ENCODE data around the gene POU2F1.

The POU2F1 gene

DNA sequence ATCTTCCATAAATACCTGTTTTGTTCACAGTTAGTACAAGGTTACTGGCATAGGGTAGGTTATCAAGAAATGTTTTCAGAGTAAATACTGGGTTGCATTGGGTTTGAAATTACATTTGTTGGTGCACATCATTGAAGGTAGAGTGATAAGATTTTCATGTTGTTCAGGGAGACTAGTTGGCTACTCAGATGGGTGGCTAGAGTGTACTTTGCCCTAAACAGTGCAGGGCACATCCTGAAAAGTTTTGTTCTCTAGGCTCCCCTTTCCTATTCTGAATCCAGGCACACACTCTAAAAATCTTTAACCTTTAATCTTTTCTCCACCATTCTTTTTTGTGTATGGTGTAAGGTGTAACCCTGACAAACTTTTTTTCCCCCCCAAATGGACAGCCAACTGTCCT lies 18.0 kb downstream of the POU2F1 start:
- POLR2A ChIA-PET = no interaction called here
- H3K4me1 ChIP-seq (ENCODE audit: control insufficient read depth, insufficient read depth, low read length) = no peaks in the 10 kb centered on the region
- H3K4me3 ChIP-seq (ENCODE audit: low read depth, low read length) = no peak overlapping the region
- CTCF ChIA-PET = no interaction called here
- no peaks in the 10 kb centered on the region for H3K9me3 ChIP-seq (ENCODE audit: control insufficient read depth, insufficient read depth, low read depth, low read length)
- TF ChIP-seq ZNF664 (tag by site-specific recombination; IDR thresholded peaks at IDR 0.05) (no peak), ZNF777 (tag by site-specific recombination; IDR thresholded peaks at IDR 0.05; ENCODE audit: borderline replicate concordance) (no peak), SP7 (tag by site-specific recombination; IDR thresholded peaks at IDR 0.05) (no peak), ZNF600 (tag by site-specific recombination; IDR thresholded peaks at IDR 0.05) (no peak), ZNF548 (tag by site-specific recombination; IDR thresholded peaks at IDR 0.05) (no peak), ZNF184 (tag by site-specific recombination; IDR thresholded peaks at IDR 0.05) (no peak), ZNF133 (tag by site-specific recombination; IDR thresholded peaks at IDR 0.05) (no peak), ZNF48 (tag by site-specific recombination; IDR thresholded peaks at IDR 0.05) (no peak), SCRT2 (tag by site-specific recombination; IDR thresholded peaks at IDR 0.05) (no peak), ZIC2 (tag by site-specific recombination; IDR thresholded peaks at IDR 0.05) (no peak), ZNF140 (tag by site-specific recombination; IDR thresholded peaks at IDR 0.05) (no peak)
- TF ChIP-seq, protein P1, sequence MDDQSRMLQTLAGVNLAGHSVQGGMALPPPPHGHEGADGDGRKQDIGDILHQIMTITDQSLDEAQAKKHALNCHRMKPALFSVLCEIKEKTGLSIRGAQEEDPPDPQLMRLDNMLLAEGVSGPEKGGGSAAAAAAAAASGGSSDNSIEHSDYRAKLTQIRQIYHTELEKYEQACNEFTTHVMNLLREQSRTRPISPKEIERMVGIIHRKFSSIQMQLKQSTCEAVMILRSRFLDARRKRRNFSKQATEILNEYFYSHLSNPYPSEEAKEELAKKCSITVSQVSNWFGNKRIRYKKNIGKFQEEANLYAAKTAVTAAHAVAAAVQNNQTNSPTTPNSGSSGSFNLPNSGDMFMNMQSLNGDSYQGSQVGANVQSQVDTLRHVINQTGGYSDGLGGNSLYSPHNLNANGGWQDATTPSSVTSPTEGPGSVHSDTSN (CRISPR knock-in tag; IDR thresholded peaks at IDR 0.05) = no peak
- TF ChIP-seq, protein P2, sequence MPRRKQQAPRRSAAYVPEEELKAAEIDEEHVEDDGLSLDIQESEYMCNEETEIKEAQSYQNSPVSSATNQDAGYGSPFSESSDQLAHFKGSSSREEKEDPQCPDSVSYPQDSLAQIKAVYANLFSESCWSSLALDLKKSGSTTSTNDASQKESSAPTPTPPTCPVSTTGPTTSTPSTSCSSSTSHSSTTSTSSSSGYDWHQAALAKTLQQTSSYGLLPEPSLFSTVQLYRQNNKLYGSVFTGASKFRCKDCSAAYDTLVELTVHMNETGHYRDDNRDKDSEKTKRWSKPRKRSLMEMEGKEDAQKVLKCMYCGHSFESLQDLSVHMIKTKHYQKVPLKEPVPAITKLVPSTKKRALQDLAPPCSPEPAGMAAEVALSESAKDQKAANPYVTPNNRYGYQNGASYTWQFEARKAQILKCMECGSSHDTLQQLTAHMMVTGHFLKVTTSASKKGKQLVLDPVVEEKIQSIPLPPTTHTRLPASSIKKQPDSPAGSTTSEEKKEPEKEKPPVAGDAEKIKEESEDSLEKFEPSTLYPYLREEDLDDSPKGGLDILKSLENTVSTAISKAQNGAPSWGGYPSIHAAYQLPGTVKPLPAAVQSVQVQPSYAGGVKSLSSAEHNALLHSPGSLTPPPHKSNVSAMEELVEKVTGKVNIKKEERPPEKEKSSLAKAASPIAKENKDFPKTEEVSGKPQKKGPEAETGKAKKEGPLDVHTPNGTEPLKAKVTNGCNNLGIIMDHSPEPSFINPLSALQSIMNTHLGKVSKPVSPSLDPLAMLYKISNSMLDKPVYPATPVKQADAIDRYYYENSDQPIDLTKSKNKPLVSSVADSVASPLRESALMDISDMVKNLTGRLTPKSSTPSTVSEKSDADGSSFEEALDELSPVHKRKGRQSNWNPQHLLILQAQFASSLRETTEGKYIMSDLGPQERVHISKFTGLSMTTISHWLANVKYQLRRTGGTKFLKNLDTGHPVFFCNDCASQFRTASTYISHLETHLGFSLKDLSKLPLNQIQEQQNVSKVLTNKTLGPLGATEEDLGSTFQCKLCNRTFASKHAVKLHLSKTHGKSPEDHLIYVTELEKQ (tag by site-specific recombination; IDR thresholded peaks at IDR 0.05; ENCODE audit: borderline replicate concordance) = no peak
- TF ChIP-seq, protein P3, sequence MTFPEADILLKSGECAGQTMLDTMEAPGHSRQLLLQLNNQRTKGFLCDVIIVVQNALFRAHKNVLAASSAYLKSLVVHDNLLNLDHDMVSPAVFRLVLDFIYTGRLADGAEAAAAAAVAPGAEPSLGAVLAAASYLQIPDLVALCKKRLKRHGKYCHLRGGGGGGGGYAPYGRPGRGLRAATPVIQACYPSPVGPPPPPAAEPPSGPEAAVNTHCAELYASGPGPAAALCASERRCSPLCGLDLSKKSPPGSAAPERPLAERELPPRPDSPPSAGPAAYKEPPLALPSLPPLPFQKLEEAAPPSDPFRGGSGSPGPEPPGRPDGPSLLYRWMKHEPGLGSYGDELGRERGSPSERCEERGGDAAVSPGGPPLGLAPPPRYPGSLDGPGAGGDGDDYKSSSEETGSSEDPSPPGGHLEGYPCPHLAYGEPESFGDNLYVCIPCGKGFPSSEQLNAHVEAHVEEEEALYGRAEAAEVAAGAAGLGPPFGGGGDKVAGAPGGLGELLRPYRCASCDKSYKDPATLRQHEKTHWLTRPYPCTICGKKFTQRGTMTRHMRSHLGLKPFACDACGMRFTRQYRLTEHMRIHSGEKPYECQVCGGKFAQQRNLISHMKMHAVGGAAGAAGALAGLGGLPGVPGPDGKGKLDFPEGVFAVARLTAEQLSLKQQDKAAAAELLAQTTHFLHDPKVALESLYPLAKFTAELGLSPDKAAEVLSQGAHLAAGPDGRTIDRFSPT (tag by site-specific recombination; IDR thresholded peaks at IDR 0.05) = no peak
- TF ChIP-seq, protein P4, sequence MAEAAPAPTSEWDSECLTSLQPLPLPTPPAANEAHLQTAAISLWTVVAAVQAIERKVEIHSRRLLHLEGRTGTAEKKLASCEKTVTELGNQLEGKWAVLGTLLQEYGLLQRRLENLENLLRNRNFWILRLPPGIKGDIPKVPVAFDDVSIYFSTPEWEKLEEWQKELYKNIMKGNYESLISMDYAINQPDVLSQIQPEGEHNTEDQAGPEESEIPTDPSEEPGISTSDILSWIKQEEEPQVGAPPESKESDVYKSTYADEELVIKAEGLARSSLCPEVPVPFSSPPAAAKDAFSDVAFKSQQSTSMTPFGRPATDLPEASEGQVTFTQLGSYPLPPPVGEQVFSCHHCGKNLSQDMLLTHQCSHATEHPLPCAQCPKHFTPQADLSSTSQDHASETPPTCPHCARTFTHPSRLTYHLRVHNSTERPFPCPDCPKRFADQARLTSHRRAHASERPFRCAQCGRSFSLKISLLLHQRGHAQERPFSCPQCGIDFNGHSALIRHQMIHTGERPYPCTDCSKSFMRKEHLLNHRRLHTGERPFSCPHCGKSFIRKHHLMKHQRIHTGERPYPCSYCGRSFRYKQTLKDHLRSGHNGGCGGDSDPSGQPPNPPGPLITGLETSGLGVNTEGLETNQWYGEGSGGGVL (tag by site-specific recombination; IDR thresholded peaks at IDR 0.05) = no peak
- TF ChIP-seq, protein P5, sequence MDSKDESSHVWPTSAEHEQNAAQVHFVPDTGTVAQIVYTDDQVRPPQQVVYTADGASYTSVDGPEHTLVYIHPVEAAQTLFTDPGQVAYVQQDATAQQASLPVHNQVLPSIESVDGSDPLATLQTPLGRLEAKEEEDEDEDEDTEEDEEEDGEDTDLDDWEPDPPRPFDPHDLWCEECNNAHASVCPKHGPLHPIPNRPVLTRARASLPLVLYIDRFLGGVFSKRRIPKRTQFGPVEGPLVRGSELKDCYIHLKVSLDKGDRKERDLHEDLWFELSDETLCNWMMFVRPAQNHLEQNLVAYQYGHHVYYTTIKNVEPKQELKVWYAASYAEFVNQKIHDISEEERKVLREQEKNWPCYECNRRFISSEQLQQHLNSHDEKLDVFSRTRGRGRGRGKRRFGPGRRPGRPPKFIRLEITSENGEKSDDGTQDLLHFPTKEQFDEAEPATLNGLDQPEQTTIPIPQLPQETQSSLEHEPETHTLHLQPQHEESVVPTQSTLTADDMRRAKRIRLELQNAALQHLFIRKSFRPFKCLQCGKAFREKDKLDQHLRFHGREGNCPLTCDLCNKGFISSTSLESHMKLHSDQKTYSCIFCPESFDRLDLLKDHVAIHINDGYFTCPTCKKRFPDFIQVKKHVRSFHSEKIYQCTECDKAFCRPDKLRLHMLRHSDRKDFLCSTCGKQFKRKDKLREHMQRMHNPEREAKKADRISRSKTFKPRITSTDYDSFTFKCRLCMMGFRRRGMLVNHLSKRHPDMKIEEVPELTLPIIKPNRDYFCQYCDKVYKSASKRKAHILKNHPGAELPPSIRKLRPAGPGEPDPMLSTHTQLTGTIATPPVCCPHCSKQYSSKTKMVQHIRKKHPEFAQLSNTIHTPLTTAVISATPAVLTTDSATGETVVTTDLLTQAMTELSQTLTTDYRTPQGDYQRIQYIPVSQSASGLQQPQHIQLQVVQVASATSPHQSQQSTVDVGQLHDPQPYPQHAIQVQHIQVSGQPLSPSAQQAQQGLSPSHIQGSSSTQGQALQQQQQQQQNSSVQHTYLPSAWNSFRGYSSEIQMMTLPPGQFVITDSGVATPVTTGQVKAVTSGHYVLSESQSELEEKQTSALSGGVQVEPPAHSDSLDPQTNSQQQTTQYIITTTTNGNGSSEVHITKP (tag by site-specific recombination; IDR thresholded peaks at IDR 0.05) = no peak
- no peaks in the 10 kb centered on the region for H3K36me3 ChIP-seq (ENCODE audit: control insufficient read depth in 2 of 2, insufficient read depth in 1 of 2, low read length in 2 of 2)
- H3K27ac ChIP-seq (ENCODE audit: extremely low read depth, low read depth, low read length) = no peak overlapping the region

Measured in HEK293 (cell line).